ENCODE results near the gene HAAO. TPM values are rescaled to one million over a fixed set of nuclear protein-coding genes. Genes with fewer than 3 reads are reported as not detected.
A peak's percentile ranks its signal among the peaks of the same experiment; 100 is the strongest.

HAAO gene
- total and polyA plus RNA-seq, 2 of the 13 experiments (the other 11 are each of a cell fraction or from before 2014, with no cell fraction given) = 36.1 to 42.7 TPM

- TF ChIP-seq SKI (IDR thresholded peaks at IDR 0.05; ENCODE audit: partially characterized antibody) (peak; percentile 96), ATRX (CRISPR knock-in tag; IDR thresholded peaks at IDR 0.05; ENCODE audit: borderline replicate concordance) (0 out of 2 replicates have a peak, but pooled peaks have one; percentile 41), MATR3 (CRISPR knock-in tag; IDR thresholded peaks at IDR 0.05) (0 out of 2 replicates have a peak, but pooled peaks have one; percentile 68), CEBPZ (IDR thresholded peaks at IDR 0.05; ENCODE audit: low read length) (no peak), ZZZ3 (CRISPR knock-in tag; IDR thresholded peaks at IDR 0.05; ENCODE audit: borderline replicate concordance) (no peak), RFX1 (IDR thresholded peaks at IDR 0.05) (no peak), ZNF761 (CRISPR knock-in tag; conservative IDR thresholded peaks at IDR 0.05) (no peak; the same call in none of the 2 replicates), TEF (CRISPR knock-in tag; IDR thresholded peaks at IDR 0.05) (peak; percentile 92), ZFY (CRISPR knock-in tag; IDR thresholded peaks at IDR 0.05) (peak; percentile 94), BCLAF1 (IDR thresholded peaks at IDR 0.05) (no peak), ZNF703 (CRISPR knock-in tag; IDR thresholded peaks at IDR 0.05; ENCODE audit: borderline replicate concordance) (peak; percentile 99), ZNF547 (CRISPR knock-in tag; IDR thresholded peaks at IDR 0.05) (peak; percentile 94; the same call in 1 of the 2 replicates), ZBTB10 (CRISPR knock-in tag; IDR thresholded peaks at IDR 0.05; ENCODE audit: borderline replicate concordance) (peak; percentile 96; the same call in 1 of the 2 replicates), ZNF570 (CRISPR knock-in tag; IDR thresholded peaks at IDR 0.05; ENCODE audit: borderline replicate concordance) (peak; percentile 71), CCDC6 (CRISPR knock-in tag; IDR thresholded peaks at IDR 0.05) (peak; percentile 98), TCF7L2 (IDR thresholded peaks at IDR 0.05; ENCODE audit: low read depth, low read length) (no peak), ZNF776 (CRISPR knock-in tag; IDR thresholded peaks at IDR 0.05) (peak; percentile 98), ZNF234 (CRISPR knock-in tag; conservative IDR thresholded peaks at IDR 0.05) (peak; percentile 87), ARNT (IDR thresholded peaks at IDR 0.05) (no peak), FOSL2 (CRISPR knock-in tag; IDR thresholded peaks at IDR 0.05) (peak; percentile 73), ARNT2 (CRISPR knock-in tag; IDR thresholded peaks at IDR 0.05; ENCODE audit: low read depth) (peak; percentile 99)
Observed at GRCh38 chr2:42792583-42793333, at the start of gene HAAO (continued).
